B cell (primary cell): ENCODE results near the gene NPHP4. TPM values are rescaled to one million over a fixed set of nuclear protein-coding genes. Genes with fewer than 3 reads are reported as not detected.

Experiments
- ATAC-seq: fragments of 200-7000 bp; cut with Tn5 transposase; one replicate; pipeline ENCODE4 v1.10.0; 2021; ENCODE audit warnings: low read depth, mild to moderate bottlenecking, moderate number of reproducible peaks, moderate library complexity
- CTCF ChIA-PET: fragments of 350-600 bp; sonication (Branson Sonifier 250); formaldehyde crosslinking; loops from one replicate; lab custom pipeline; 2021; ENCODE audit warnings: antibody characterized with exemption, inconsistent platforms; lab: Charles Lee
- POLR2A ChIA-PET: fragments of 350-600 bp; sonication (Branson Sonifier 250); formaldehyde crosslinking; loops from one replicate; lab custom pipeline; 2021; ENCODE audit warnings: antibody characterized with exemption; lab: Charles Lee
- DNase-seq: peaks from one replicate; pipeline ENCODE4 v3.0.0; 2013
- H2AFZ ChIP-seq: 2 replicates; pipeline ENCODE4 v1.6.1; 2012; ENCODE audit warnings: mild to moderate bottlenecking, low read depth, low read length; ENCODE audit not compliant: insufficient read depth, poor library complexity, severe bottlenecking
- H3K27ac ChIP-seq, 2 donors: 1 replicate in 1 of 2; 2 replicates in 1 of 2; pipeline ENCODE4 v1.5.1; 2012 to 2013; ENCODE audit warnings: low read length in 2 of 2, mild to moderate bottlenecking in 2 of 2, moderate library complexity in 1 of 2
- H3K27me3 ChIP-seq, 4 experiments: fragments of 200-600 bp in 1 of 4; sonication (generic) in 1 of 4; replicated peaks in 1 of 4; 1 replicate in 2 of 4; 2 replicates in 2 of 4; pipeline versions ENCODE4 v1.6.1 to v1.7.0; 2013 to 2016; ENCODE audit warnings: low read length in 3 of 4, mild to moderate bottlenecking in 2 of 4, mixed read lengths in 1 of 4, moderate library complexity in 1 of 4; ENCODE audit not compliant: insufficient read depth in 4 of 4, control insufficient read depth in 3 of 4; ENCODE audit errors: control extremely low read depth in 1 of 4
- H3K36me3 ChIP-seq, 2 experiments: replicated peaks in 1 of 2; 1 replicate in 1 of 2; 2 replicates in 1 of 2; pipeline versions ENCODE4 v1.6.1 to v1.7.1; 2013; ENCODE audit warnings: low read length in 1 of 2; ENCODE audit not compliant: insufficient read depth in 2 of 2, control insufficient read depth in 1 of 2; ENCODE audit errors: control extremely low read depth in 1 of 2, extremely low read depth in 1 of 2
- H3K4me1 ChIP-seq, 2 donors: fragments of 200-600 bp in 1 of 2; sonication (generic) in 1 of 2; 1 replicate in 1 of 2; 2 replicates in 1 of 2; pipeline versions ENCODE4 v1.5.1 to v1.6.1; 2013 to 2017; ENCODE audit warnings: low read length in 2 of 2; ENCODE audit not compliant: control insufficient read depth in 2 of 2, insufficient read depth in 2 of 2
- H3K4me2 ChIP-seq: replicated peaks from 2 replicates; pipeline ENCODE3; 2012; ENCODE audit warnings: mild to moderate bottlenecking, low read depth, low read length; ENCODE audit not compliant: poor library complexity, severe bottlenecking
- H3K4me3 ChIP-seq, 5 experiments: fragments of 200-600 bp in 1 of 5; sonication (generic) in 1 of 5; 1 replicate in 3 of 5; 2 replicates in 2 of 5; pipeline versions ENCODE4 v1.5.1 to v1.7.0; 2011 to 2016; ENCODE audit warnings: low read length in 4 of 5, mild to moderate bottlenecking in 4 of 5, low read depth in 2 of 5, control low read depth in 1 of 5, moderate library complexity in 1 of 5; ENCODE audit not compliant: insufficient read depth in 1 of 5; ENCODE audit errors: control extremely low read depth in 1 of 5, extremely low read depth in 1 of 5
- H3K79me2 ChIP-seq: fragments of 200-600 bp; sonication (generic); one replicate; pipeline ENCODE4 v1.6.0; 2016; ENCODE audit warnings: low read length; ENCODE audit not compliant: control insufficient read depth, insufficient read depth
- H3K9ac ChIP-seq: fragments of 200-600 bp; sonication (generic); 2 replicates; pipeline ENCODE4 v1.6.1; 2017; ENCODE audit warnings: mild to moderate bottlenecking, low read length, moderate library complexity
- H3K9me3 ChIP-seq, 3 donors: one replicate each; pipeline versions ENCODE4 v1.6.1 to v1.7.1; 2013; ENCODE audit warnings: low read length in 2 of 3; ENCODE audit not compliant: control insufficient read depth in 2 of 3, insufficient read depth in 1 of 3; ENCODE audit errors: control extremely low read depth in 1 of 3
- H4K20me1 ChIP-seq: 2 replicates; pipeline ENCODE4 v1.6.0; 2012; ENCODE audit warnings: mild to moderate bottlenecking, low read length; ENCODE audit not compliant: insufficient read depth, control insufficient read depth, poor library complexity, severe bottlenecking
- H3K27ac Mint-ChIP-seq: one replicate; pipeline ENCODE4 v1.8.0; 2021; ENCODE audit warnings: mixed read lengths
- H3K27me3 Mint-ChIP-seq: one replicate; pipeline ENCODE4 v1.8.0; 2021; ENCODE audit warnings: mixed read lengths
- H3K4me1 Mint-ChIP-seq: one replicate; pipeline ENCODE4 v1.8.0; 2021; ENCODE audit warnings: mixed read lengths
- H3K4me3 Mint-ChIP-seq: one replicate; pipeline ENCODE4 v1.8.0; 2021; ENCODE audit warnings: mixed read lengths
- H3K9me3 Mint-ChIP-seq: one replicate; pipeline ENCODE4 v1.8.0; 2022; ENCODE audit warnings: mixed read lengths; ENCODE audit not compliant: insufficient read depth
- EZH2 ChIP-seq: IDR thresholded peaks from 2 replicates; pipeline ENCODE4 v1.6.1; 2012; ENCODE audit warnings: borderline replicate concordance, low read depth, mild to moderate bottlenecking, moderate library complexity, low read length; ENCODE audit not compliant: insufficient read depth, poor library complexity, severe bottlenecking
- WGBS: methylation state at CpG from one replicate; pipeline ENCODE4 v1.1.5; 2013; ENCODE audit warnings: missing lambda C conversion rate; ENCODE audit not compliant: insufficient coverage; 5-methylcytosine and 5-hydroxymethylcytosine counted together
- intact Hi-C: fragments of 100-400 bp; cut with micrococcal nuclease; formaldehyde crosslinking; loops from one replicate; pipeline ENCODE4 v1.10.0; 2022
- polyA plus RNA-seq: library from polyadenylated mRNA; depleted of rRNA; stranded (reverse); fragments of >200 nt; gene quantifications from 2 replicates; pipeline ENCODE4 v1.2.3, GENCODE V29; 2012
- total RNA-seq, 2 donors: library from RNA; stranded (reverse); fragments of 120-200 nt in 1 of 2; gene quantifications; 1 replicate in 1 of 2; 2 replicates in 1 of 2; pipeline versions ENCODE4 v1.2.3 to v1.2.4, GENCODE V29; 2013 to 2022
- TF ChIP-seq, protein P1 (sequence below): fragments of 200-600 bp; IDR thresholded peaks from one replicate; pipeline ENCODE4 v1.8.0; 2022; ENCODE audit warnings: antibody characterized with exemption, mild to moderate bottlenecking

Gene NPHP4
- total and polyA plus RNA-seq, 2 donors (not counting 1 experiment from before 2014, with no cell fraction given), result 6.5 to 14.8 TPM

DNA sequence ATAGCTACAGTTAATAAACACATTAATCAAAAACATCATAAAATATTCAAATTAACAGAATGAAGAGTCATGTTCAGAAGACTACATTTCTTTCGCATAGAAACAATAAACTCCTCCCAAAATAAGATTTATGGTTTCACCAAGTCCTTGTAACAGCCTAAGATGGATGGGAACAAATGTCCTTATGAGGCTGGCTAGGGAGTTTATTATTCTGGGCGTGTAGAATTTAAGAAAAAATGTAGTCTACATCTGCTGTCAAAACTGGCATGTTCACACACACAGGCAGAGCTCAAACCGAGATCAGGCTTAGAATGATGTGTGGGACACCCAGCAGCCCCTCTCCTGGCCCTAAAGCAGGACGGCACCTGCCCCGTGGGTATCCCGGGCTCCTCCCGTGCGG lies 101.1 kb downstream of the NPHP4 start:
- Histone ChIP-seq H3K27me3 (no peaks in the 10 kb centered on the region), H2AFZ (no peak overlapping the region), H3K27ac (no peak overlapping the region), H3K4me3 (no peak overlapping the region), H3K4me1 (no peaks in the 10 kb centered on the region), H3K9me3 (no peaks in the 10 kb centered on the region), H3K9ac (no peak overlapping the region), H3K79me2 (no peaks in the 10 kb centered on the region), H3K4me2 (no peak overlapping the region), H4K20me1 (no peaks in the 10 kb centered on the region), H3K36me3 (no peaks in the 10 kb centered on the region)
- ATAC-seq (no peak), DNase-seq (no peak)
- no peaks in the 10 kb centered on the region for H3K9me3 Mint-ChIP-seq
- 98% methylated on average over 6 of the region's 8 CpGs for WGBS
- ChIA-PET POLR2A (no interaction called here), CTCF (no interaction called here)
- H3K4me1 Mint-ChIP-seq, result no peaks in the 10 kb centered on the region
- H3K27ac Mint-ChIP-seq, result no peak overlapping the region
- no peak overlapping the region for H3K4me3 Mint-ChIP-seq
- no peaks in the 10 kb centered on the region for H3K27me3 Mint-ChIP-seq
- no peak for TF ChIP-seq EZH2
- TF ChIP-seq, protein P1, sequence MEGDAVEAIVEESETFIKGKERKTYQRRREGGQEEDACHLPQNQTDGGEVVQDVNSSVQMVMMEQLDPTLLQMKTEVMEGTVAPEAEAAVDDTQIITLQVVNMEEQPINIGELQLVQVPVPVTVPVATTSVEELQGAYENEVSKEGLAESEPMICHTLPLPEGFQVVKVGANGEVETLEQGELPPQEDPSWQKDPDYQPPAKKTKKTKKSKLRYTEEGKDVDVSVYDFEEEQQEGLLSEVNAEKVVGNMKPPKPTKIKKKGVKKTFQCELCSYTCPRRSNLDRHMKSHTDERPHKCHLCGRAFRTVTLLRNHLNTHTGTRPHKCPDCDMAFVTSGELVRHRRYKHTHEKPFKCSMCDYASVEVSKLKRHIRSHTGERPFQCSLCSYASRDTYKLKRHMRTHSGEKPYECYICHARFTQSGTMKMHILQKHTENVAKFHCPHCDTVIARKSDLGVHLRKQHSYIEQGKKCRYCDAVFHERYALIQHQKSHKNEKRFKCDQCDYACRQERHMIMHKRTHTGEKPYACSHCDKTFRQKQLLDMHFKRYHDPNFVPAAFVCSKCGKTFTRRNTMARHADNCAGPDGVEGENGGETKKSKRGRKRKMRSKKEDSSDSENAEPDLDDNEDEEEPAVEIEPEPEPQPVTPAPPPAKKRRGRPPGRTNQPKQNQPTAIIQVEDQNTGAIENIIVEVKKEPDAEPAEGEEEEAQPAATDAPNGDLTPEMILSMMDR, result no peak
- intact Hi-C loops, result no loop called here

DNA sequence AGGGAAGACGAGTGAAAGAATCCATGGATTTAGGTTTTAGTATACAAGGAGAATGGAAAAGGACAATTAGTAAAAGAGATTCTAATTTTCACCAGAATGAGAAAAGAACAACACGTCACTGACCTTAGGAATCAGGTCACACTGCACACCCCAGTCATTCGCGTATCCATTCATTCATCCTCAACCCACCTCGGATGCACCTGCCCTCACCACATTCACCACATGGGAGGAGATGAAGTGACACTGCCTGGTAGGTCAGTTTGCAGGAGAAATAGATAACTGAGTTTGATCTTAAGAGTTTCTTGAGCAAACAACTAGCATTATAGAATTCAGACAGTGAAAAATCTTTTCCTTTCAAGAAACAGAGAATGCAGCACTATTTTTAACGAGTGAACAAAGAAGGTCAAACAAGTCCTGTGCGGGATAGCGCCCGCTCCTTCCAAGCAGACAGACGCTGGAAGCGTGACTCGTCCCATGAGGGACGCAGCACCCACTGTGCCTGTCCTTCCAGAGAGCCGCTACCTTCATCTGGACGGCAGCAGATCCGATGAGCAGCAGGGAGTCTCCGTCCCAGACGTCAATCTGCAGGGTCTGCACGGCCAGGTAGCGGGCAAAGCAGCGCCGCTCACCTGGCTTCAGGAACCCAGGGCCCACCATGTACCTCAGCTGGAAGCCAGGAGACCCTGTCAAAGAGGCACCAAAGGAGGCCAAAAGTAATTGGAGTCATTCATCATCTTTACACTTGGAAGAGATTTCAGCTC lies 101.7 kb downstream of the NPHP4 start:
- Mint-ChIP-seq H3K4me3 (no peak overlapping the region), H3K9me3 (no peaks in the 10 kb centered on the region)
- CTCF ChIA-PET, result no interaction called here

More for the DNA sequence above, 101.7 kb downstream of the NPHP4 start:
- no peaks in the 10 kb centered on the region for H3K79me2 ChIP-seq
- no peak for ATAC-seq
- H2AFZ ChIP-seq, result no peak overlapping the region
- POLR2A ChIA-PET, result no interaction called here
- 96% methylated on average over 17 of the region's 22 CpGs for WGBS
- Mint-ChIP-seq H3K27me3 (no peaks in the 10 kb centered on the region), H3K4me1 (no peaks in the 10 kb centered on the region), H3K27ac (no peak overlapping the region)
- no peak for TF ChIP-seq EZH2
- TF ChIP-seq, protein P1, result no peak
- no peaks in the 10 kb centered on the region for H3K27me3 ChIP-seq
- H3K9me3 ChIP-seq, result no peaks in the 10 kb centered on the region
- DNase-seq, result no peak
- H3K4me2 ChIP-seq, result no peak overlapping the region
- H3K4me1 ChIP-seq, result no peaks in the 10 kb centered on the region
- no peak overlapping the region for H3K27ac ChIP-seq
- H4K20me1 ChIP-seq, result no peaks in the 10 kb centered on the region
- no peak overlapping the region for H3K9ac ChIP-seq
- H3K36me3 ChIP-seq, result no peaks in the 10 kb centered on the region
- intact Hi-C loops, result no loop called here
- no peak overlapping the region for H3K4me3 ChIP-seq
